Testis (tissue), 3 donors: Measurements from ENCODE around the gene LBHD2. TPM values are rescaled to one million over a fixed set of nuclear protein-coding genes. Genes with fewer than 3 reads are reported as not detected.

Experiments used
- DNase-seq: peaks from one replicate; pipeline ENCODE4 v3.0.0-alpha.2; 2019
- H3K27ac ChIP-seq, 2 donors: fragments of 200-600 bp; sonication (generic); one replicate each; pipeline ENCODE4 v1.5.1; 2019
- H3K27me3 ChIP-seq: fragments of 200-600 bp; sonication (generic); one replicate; pipeline ENCODE4 v1.5.1; 2019
- H3K36me3 ChIP-seq: fragments of 200-600 bp; sonication (generic); one replicate; pipeline ENCODE4 v1.5.1; 2017; ENCODE audit warnings: low read depth; ENCODE audit errors: missing control alignments
- H3K4me1 ChIP-seq: fragments of 200-600 bp; sonication (generic); one replicate; pipeline ENCODE4 v1.5.1; 2019
- H3K4me3 ChIP-seq, 2 donors: fragments of 200-600 bp; sonication (generic); one replicate each; pipeline ENCODE4 v1.5.1; 2017 to 2019
- H3K9me3 ChIP-seq: fragments of 200-600 bp; sonication (generic); one replicate; pipeline ENCODE4 v1.5.1; 2017
- CTCF ChIP-seq, 3 experiments: fragments of 450-650 bp in 2 of 3; fragments of 200-600 bp in 1 of 3; sonication (generic) in 1 of 3; IDR thresholded peaks; one replicate each; pipeline ENCODE4 v1.5.1; 2016 to 2019; ENCODE audit warnings: antibody characterized with exemption in 3 of 3, mild to moderate bottlenecking in 2 of 3, moderate library complexity in 1 of 3
- POLR2A ChIP-seq: fragments of 450-650 bp; IDR thresholded peaks from one replicate; pipeline ENCODE4 v1.6.1; 2017; ENCODE audit warnings: antibody characterized with exemption, mild to moderate bottlenecking, moderate library complexity
- WGBS, 2 donors: methylation state at CpG; one replicate each; pipeline ENCODE4 v1.1.5; 2018; 5-methylcytosine and 5-hydroxymethylcytosine counted together
- intact Hi-C: fragments of 100-400 bp; cut with DNase I; formaldehyde crosslinking; loops from one replicate; pipeline ENCODE4 v1.15.1; 2023; ENCODE audit warnings: low total_unique reads
- polyA plus RNA-seq: library from polyadenylated mRNA; stranded (reverse); fragments of 350-450 nt; fragmentation: Illumina TruSeq; extraction: RNeasy Lipid Tissue Mini Kit (QIAGEN cat#74804); gene quantifications from one replicate; pipeline ENCODE4 v1.2.3, GENCODE V29; 2014; ENCODE audit warnings: low read depth, low replicate concordance; ENCODE audit not compliant: insufficient read depth
- total RNA-seq, 2 donors: library from RNA; depleted of rRNA; stranded (reverse); fragments of >200 nt; gene quantifications; one replicate each; pipeline ENCODE4 v1.2.3, GENCODE V29; 2016

LBHD2 gene
- total and polyA plus RNA-seq, 3 donors from 2014 or later: 1.9 to 5.6 (median 3.9) TPM

GRCh38 chr14:103107455-103107854, 23.4 kb downstream of the LBHD2 start:
- no peak overlapping the region for H3K27ac ChIP-seq
- H3K4me1 ChIP-seq: peaks cover 27% of the 10 kb centered on the region
- WGBS, 2 donors: 92% methylated on average over 14 to 23 of the region's 23 CpGs
- no peaks in the 10 kb centered on the region for H3K9me3 ChIP-seq
- no peak for TF ChIP-seq POLR2A
- no peak for TF ChIP-seq CTCF (IDR thresholded peaks at IDR 0.05)
- DNase-seq: no peak
- intact Hi-C loops: loop anchor here (10.0 kb wide), 2 partner anchors 77 to 187 kb away; no protein-coding TSS in a partner anchor
- H3K27me3 ChIP-seq: no peaks in the 10 kb centered on the region
- H3K4me3 ChIP-seq: no peak overlapping the region
- H3K36me3 ChIP-seq: no peaks in the 10 kb centered on the region

DNA sequence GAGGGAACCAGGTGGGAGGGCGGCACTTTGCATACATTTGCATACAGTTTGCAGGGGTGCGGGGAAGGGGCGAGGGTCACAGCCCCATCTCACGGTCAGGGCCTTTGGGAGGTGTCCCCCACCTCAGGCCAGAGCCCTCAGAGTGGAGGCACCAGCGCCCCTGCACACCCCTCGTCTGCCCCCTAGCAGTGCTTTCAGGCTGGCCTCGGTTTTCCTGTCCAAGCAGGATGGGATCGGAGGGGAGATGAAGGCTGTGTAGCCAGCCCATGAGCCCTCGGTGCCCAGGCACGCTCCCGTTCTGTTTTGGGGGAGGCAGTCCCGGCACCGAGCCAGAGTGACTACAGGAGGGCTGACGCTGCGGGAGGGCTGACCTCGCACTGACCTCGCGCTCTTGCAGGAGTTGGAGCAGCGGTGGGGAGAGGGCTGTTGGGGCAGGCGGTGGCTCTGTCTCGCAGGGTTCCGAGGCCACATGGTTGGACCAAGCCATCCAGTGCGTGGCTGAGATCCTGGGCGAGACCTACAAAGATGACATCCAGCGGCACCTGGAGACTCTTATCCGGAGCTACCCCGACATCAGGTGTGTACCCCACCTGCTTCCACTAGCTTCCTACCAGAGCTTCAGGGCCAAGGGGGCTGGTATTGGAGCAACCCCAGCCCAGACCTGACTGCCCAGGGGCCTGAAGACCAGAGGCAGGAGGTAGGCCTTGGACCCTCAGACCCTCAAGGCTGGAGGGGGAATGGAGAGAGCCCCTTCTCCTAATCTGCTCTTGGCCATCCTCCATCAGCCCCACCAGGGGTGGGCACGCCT, 24.1 kb downstream of the LBHD2 start:
- no peak for DNase-seq
- 83 to 92% methylated on average over 15 to 28 of the region's 28 CpGs for WGBS, 2 donors
- no peak for TF ChIP-seq POLR2A
- Histone ChIP-seq H3K27ac (no peak overlapping the region), H3K9me3 (no peaks in the 10 kb centered on the region), H3K4me1 (peaks cover 27% of the 10 kb centered on the region), H3K4me3 (no peak overlapping the region), H3K36me3 (no peaks in the 10 kb centered on the region), H3K27me3 (no peaks in the 10 kb centered on the region)
- intact Hi-C loops: loop anchor here (10.0 kb wide), 2 partner anchors 77 to 187 kb away; no protein-coding TSS in a partner anchor

DNA sequence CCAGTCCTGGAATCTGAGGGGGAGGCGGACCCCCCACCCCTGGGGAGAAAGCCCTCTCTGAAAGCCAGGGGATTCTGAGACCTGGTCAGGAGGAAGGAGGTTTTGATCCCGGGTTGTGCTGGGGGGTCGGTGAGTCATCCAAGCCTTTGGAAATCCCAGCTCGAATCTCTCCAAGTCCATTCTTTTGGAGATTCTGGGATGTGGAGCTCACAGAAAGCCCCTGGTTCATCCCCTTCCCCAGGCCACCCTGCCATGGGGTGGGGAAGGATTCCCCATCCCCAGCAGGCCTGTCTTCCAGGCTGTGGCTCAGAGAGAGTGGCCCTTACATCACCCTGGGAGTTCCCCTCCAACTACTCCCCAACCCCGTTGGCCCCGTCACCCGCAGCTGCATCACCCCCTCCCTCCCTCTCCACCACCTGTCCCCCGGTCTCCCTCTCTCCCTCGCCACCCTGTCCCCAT, 24.8 kb downstream of the LBHD2 start:
- H3K27ac ChIP-seq: no peak overlapping the region
- WGBS, 2 donors: 60 to 65% methylated on average over 5 to 8 of the region's 9 CpGs
- peaks cover 26% of the 10 kb centered on the region for H3K4me1 ChIP-seq
- intact Hi-C loops: loop anchor here (10.0 kb wide), 2 partner anchors 76 to 186 kb away; no protein-coding TSS in a partner anchor
- H3K4me3 ChIP-seq: no peak overlapping the region
- no peaks in the 10 kb centered on the region for H3K9me3 ChIP-seq
- no peak for DNase-seq
- H3K36me3 ChIP-seq: no peaks in the 10 kb centered on the region
- TF ChIP-seq POLR2A: no peak
- TF ChIP-seq CTCF (IDR thresholded peaks at IDR 0.05): no peak
- no peaks in the 10 kb centered on the region for H3K27me3 ChIP-seq

DNA sequence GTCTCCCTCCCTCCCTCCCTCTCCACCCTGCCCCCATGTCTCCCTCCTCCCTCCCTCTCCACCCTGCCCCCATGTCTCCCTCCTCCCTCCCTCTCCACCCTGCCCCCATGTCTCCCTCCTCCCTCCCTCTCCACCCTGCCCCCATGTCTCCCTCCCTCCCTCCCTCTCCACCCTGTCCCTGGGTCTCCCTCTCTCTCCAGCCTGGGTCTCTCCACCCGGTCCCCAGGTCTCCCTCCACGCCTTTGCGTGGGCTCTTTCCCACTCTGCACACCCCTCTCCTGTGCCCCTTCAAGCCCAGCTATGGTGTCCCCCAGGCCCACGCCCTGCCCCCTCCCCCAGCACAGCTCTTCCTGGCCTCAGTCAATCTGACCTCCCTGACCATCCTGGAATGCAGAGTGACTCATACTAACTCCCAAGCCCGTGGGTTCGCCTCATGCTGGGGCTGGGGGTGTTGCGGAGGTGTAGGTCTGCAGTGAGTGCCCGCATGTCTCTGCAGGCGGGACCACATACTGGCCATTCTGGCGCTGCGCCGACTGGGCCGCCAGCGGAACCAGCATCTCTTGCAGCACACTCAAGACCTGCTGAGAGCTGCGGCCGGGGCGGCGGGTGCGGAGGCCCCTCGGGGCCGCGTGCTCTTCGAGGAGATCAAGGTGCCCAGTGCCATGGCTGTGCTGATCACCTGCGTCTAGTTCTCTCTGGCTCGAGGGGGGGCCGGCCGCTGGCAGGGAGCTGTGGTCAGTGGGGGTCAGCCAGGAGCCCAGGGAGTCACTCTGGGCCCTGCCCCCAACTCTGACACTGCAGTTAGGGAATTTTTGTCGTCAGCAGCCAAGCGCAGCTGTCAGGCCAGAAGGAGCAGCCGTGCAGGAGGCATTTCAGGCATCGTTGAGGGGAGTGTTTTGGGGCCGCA, 25.8 kb downstream of the LBHD2 start:
- DNase-seq: no peak
- no peaks in the 10 kb centered on the region for H3K9me3 ChIP-seq
- H3K4me1 ChIP-seq: peaks cover 18% of the 10 kb centered on the region
- H3K36me3 ChIP-seq: no peaks in the 10 kb centered on the region
- WGBS, 2 donors: 63 to 71% methylated on average over 2 to 32 of the region's 32 CpGs
- no peak overlapping the region for H3K27ac ChIP-seq
- H3K27me3 ChIP-seq: no peaks in the 10 kb centered on the region
- TF ChIP-seq POLR2A (no peak), CTCF (IDR thresholded peaks at IDR 0.05) (no peak)
- H3K4me3 ChIP-seq: no peak overlapping the region
- intact Hi-C loops: loop anchor here (10.0 kb wide), 2 partner anchors 75 to 185 kb away; no protein-coding TSS in a partner anchor

DNA sequence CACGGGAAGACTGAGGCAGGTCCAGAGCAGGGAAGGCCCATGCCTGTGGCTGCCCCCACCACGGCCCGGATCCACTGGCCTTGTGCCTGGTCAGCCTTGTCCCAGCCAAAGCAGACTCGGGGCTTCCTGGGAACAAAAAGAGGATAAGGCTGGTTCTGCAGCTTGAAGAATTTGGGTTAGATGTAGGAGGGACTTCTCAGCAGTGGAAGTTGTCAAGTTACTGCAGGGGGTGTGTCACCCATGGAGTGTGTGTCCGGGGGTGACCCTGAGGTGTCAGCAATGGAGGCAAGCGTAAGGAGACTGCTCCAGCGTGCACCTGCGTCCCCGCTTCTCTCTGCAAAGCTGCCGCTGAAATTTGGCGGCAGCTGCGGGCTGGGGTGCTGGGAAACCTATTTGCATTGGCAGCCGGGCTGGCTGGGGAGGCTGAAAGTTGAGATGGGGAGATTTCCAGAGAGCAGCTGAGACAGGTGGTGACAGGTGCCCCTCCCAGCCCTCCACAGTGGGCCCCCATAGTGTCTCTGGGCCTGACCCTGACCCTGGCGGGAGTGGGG, 26.7 kb downstream of the LBHD2 start:
- TF ChIP-seq POLR2A (no peak), CTCF (IDR thresholded peaks at IDR 0.05) (no peak)
- Histone ChIP-seq H3K36me3 (no peaks in the 10 kb centered on the region), H3K9me3 (no peaks in the 10 kb centered on the region), H3K4me3 (no peak overlapping the region), H3K27me3 (no peaks in the 10 kb centered on the region), H3K27ac (no peak overlapping the region), H3K4me1 (peaks cover 21% of the 10 kb centered on the region)
- intact Hi-C loops: no loop called here
- WGBS, 2 donors: 59 to 60% methylated on average over 9 to 14 of the region's 14 CpGs
- no peak for DNase-seq
